GM12878 (cell line): Measurements from ENCODE around the gene SPRED2. TPM values are rescaled to one million over a fixed set of nuclear protein-coding genes. Genes with fewer than 3 reads are reported as not detected.

Experiments used
- ATAC-seq: fragments of 200-7000 bp; cut with Tn5 transposase; 3 replicates; pipeline ENCODE4 v1.9.1; 2020; ENCODE audit warnings: mild to moderate bottlenecking, moderate library complexity
- BruUV-seq: library from RNA; stranded (reverse); fragments of 400-500 nt; replicated peaks from 2 replicates; lab custom pipeline; 2021; lab: Mats Ljungman, UMichigan
- CTCF ChIA-PET: fragments of 300-600 bp; sonication (Branson Sonifier 250); formaldehyde crosslinking; extraction: SDS; loops from one replicate; lab custom pipeline; 2021; ENCODE audit warnings: inconsistent platforms; lab: Yijun Ruan, JAX
- POLR2A ChIA-PET: fragments of 350-600 bp; formaldehyde crosslinking; extraction: SDS; loops from one replicate; lab custom pipeline; 2021; ENCODE audit warnings: inconsistent platforms; lab: Charles Lee
- RAD21 ChIA-PET: fragments of 300-600 bp; sonication (Branson Sonifier 250); formaldehyde crosslinking; loops from one replicate; lab custom pipeline; 2023; ENCODE audit warnings: antibody characterized with exemption; ENCODE audit not compliant: unreplicated experiment; lab: Charles Lee
- SMC1A ChIA-PET: fragments of 300-600 bp; sonication (Branson Sonifier 250); formaldehyde crosslinking; loops from one replicate; lab custom pipeline; 2023; ENCODE audit not compliant: unreplicated experiment, uncharacterized antibody; lab: Charles Lee
- DNase-seq: peaks from one replicate; pipeline ENCODE4 v3.0.0-alpha.2; 2011; ENCODE audit warnings: low read depth, low spot score
- FAIRE-seq: peaks from 3 replicates; lab custom pipeline; 2011; peaks lifted over from hg19 to GRCh38; lab: Jason Lieb, UNC
- H2AFZ ChIP-seq: 2 replicates; pipeline ENCODE4 v1.6.0; 2011; ENCODE audit warnings: low read depth, low read length, control low read depth; ENCODE audit not compliant: control insufficient read depth
- H3K27ac ChIP-seq: 2 replicates; pipeline ENCODE4 v1.5.1; 2011; ENCODE audit warnings: control low read depth; ENCODE audit not compliant: control insufficient read depth, insufficient read depth
- H3K27me3 ChIP-seq, 2 experiments: replicated peaks in 1 of 2; 2 replicates each; pipeline versions ENCODE4 v1.6.0 to v1.6.1; 2011; ENCODE audit warnings: low read length in 1 of 2; ENCODE audit not compliant: control insufficient read depth in 2 of 2, insufficient read depth in 2 of 2
- H3K36me3 ChIP-seq, 2 experiments: 2 replicates each; pipeline ENCODE4 v1.5.1; 2011; ENCODE audit warnings: low read length in 1 of 2; ENCODE audit not compliant: control insufficient read depth in 2 of 2, insufficient read depth in 2 of 2
- H3K4me1 ChIP-seq: 2 replicates; pipeline ENCODE4 v1.6.1; 2011; ENCODE audit warnings: mild to moderate bottlenecking, low read length, moderate library complexity, mixed read lengths; ENCODE audit not compliant: control insufficient read depth, insufficient read depth
- H3K4me2 ChIP-seq: 2 replicates; pipeline ENCODE4 v1.6.0; 2011; ENCODE audit warnings: control low read depth; ENCODE audit not compliant: control insufficient read depth, insufficient read depth
- H3K4me3 ChIP-seq: fragments of 200-600 bp; sonication (generic); 2 replicates; pipeline ENCODE4 v1.5.1; 2016
- H3K79me2 ChIP-seq: 2 replicates; pipeline ENCODE4 v1.6.0; 2011; ENCODE audit warnings: low read length; ENCODE audit not compliant: control insufficient read depth, insufficient read depth
- H3K9ac ChIP-seq: 2 replicates; pipeline ENCODE4 v1.8.0; 2011; ENCODE audit warnings: low read length, control low read depth, mixed read lengths; ENCODE audit not compliant: control insufficient read depth, insufficient read depth
- H3K9me3 ChIP-seq: replicated peaks from 3 replicates; pipeline ENCODE4 v1.5.1; 2011; ENCODE audit warnings: mild to moderate bottlenecking, low read length; ENCODE audit not compliant: control insufficient read depth, insufficient read depth
- H4K20me1 ChIP-seq: 2 replicates; pipeline ENCODE4 v1.6.0; 2011; ENCODE audit not compliant: control insufficient read depth, insufficient read depth
- EED ChIP-seq: sonication (generic); IDR thresholded peaks from 2 replicates; pipeline ENCODE4 v1.6.1; 2016; ENCODE audit warnings: antibody characterized with exemption, low read depth
- RUNX3 ChIP-seq: IDR thresholded peaks from 2 replicates; pipeline ENCODE4 v1.6.1; 2012; ENCODE audit warnings: low read length, inconsistent platforms
- WGBS: methylation state at CpG from one replicate; pipeline ENCODE4 v1.1.6; 2016; ENCODE audit warnings: low lambda C conversion rate; ENCODE audit not compliant: insufficient replicate concordance, insufficient coverage; ENCODE audit errors: missing lambda C conversion rate; 5-methylcytosine and 5-hydroxymethylcytosine counted together
- in situ Hi-C: fragments of 300-500 bp; cut with MboI; formaldehyde crosslinking; loops from 9 replicates; pipeline ENCODE4 v1.14.3; 2018; ENCODE audit warnings: mixed read lengths
- intact Hi-C: fragments of 100-400 bp; cut with micrococcal nuclease; formaldehyde crosslinking; loops from one replicate; pipeline ENCODE4 v1.14.2; 2022; ENCODE audit not compliant: unreplicated experiment
- polyA plus RNA-seq, 11 experiments: library from polyadenylated mRNA; depleted of rRNA in 4 of 11; unstranded in 6 of 11; stranded (reverse) in 5 of 11; fragments of >200 nt; fragmentation: Nextera tagmentation in 4 of 11; fragmentation: Illumina TruSeq in 1 of 11; extraction: Ambion mirVana in 4 of 11; extraction: Trizol in 1 of 11; gene quantifications; 1 replicate in 1 of 11; 2 replicates in 10 of 11; pipeline versions ENCODE4 v1.2.1 to v1.2.3, GENCODE V29; 2011 to 2016; ENCODE audit warnings: inconsistent platforms in 2 of 11, missing spikeins in 2 of 11, low read depth in 1 of 11
- total RNA-seq, 4 experiments: library from RNA; depleted of rRNA in 3 of 4; stranded (reverse); fragments of >200 nt in 3 of 4; fragmentation: Illumina TruSeq in 1 of 4; extraction: Trizol in 1 of 4; gene quantifications; 2 replicates each; pipeline versions ENCODE4 v1.2.1 to v1.2.3, GENCODE V29; 2013 to 2021
- TF ChIP-seq, protein P1 (sequence below): IDR thresholded peaks from 2 replicates; pipeline ENCODE4 v1.6.1; 2011; ENCODE audit warnings: low read depth, mild to moderate bottlenecking, low read length, moderate library complexity, borderline replicate concordance; ENCODE audit errors: extremely low read depth

Gene SPRED2
- total and polyA plus RNA-seq, 10 of the 15 experiments (the other 5 are each of a cell fraction or from before 2014, with no cell fraction given), result 3.0 to 23.9 (median 9.7) TPM

- POLR2A ChIA-PET, result interaction anchor here (0.6 to 3.1 kb wide), 5 partner anchors 8 to 37 kb away, joined by 3 to 19 read pairs (median 7); partner anchors contain the start of gene SPRED2
- peak overlapping the region; percentile 93 for H3K4me2 ChIP-seq
- intact Hi-C loops, result loop anchor here (10.0 kb wide), 1 partner anchor 461 kb away; no protein-coding TSS in a partner anchor
- BruUV-seq, result no TSS peak
- H3K79me2 ChIP-seq, result peaks cover 7% of the 10 kb centered on the region
- H3K4me3 ChIP-seq, result no peak overlapping the region
- in situ Hi-C loops, result no loop called here
- SMC1A ChIA-PET, result interaction anchor here (0.9 to 3.1 kb wide), 10 partner anchors 9 to 70 kb away, joined by 3 to 21 read pairs (median 10); no protein-coding TSS in a partner anchor
- RAD21 ChIA-PET, result interaction anchor here (1.0 to 3.4 kb wide), 6 partner anchors 12 to 72 kb away, joined by 3 to 20 read pairs (median 11); no protein-coding TSS in a partner anchor
- TF ChIP-seq RUNX3 (peak; percentile 34; the same call in 1 of the 2 replicates), EED (0 out of 2 replicates have a peak, but pooled peaks have one; percentile 17)
- TF ChIP-seq, protein P1, sequence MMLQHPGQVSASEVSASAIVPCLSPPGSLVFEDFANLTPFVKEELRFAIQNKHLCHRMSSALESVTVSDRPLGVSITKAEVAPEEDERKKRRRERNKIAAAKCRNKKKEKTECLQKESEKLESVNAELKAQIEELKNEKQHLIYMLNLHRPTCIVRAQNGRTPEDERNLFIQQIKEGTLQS, result no peak
- H3K27me3 ChIP-seq, result no peaks in the 10 kb centered on the region
- FAIRE-seq (no peak), DNase-seq (no peak), ATAC-seq (0 out of 3 replicates have a peak, but pooled peaks have one; percentile 4)
- peaks cover 60% of the 10 kb centered on the region for H3K4me1 ChIP-seq
- WGBS, result 69% methylated on average over 5 of the region's 5 CpGs
- H4K20me1 ChIP-seq, result no peaks in the 10 kb centered on the region
- H3K9ac ChIP-seq, result no peak overlapping the region
- peak overlapping the region; percentile 22 for H2AFZ ChIP-seq
- no peaks in the 10 kb centered on the region for H3K9me3 ChIP-seq
- H3K27ac ChIP-seq, result peak overlapping the region; percentile 22
- H3K36me3 ChIP-seq, result no peaks in the 10 kb centered on the region
- CTCF ChIA-PET, result interaction anchor here (1.8 kb wide), 1 partner anchor 12 kb away, joined by 8 read pairs; no protein-coding TSS in a partner anchor
Measured at GRCh38 chr2:65395621-65396347, 36.6 kb downstream of the SPRED2 start.
